ENCODE results near the gene RNF152.

DNA sequence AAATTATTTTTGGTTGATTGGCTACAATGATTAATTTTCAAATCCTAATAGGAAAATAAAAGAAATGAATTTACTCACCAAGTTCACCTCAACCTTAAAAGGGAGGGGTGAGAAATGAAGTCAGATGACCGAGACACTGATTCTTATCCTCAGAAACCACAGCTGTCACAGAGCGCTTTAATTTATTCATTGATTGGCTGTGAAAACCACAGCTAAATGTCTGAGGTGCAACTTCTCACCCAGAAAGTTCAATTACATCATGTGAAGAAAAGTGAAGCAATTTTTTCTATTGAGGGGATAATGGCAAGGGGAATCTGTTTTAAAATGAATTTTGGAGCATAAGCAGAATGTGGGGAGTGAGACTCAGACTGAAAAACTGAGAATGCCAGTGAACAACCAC is 128.4 kb downstream of the RNF152 start:
- TF ChIP-seq POLR2AphosphoS5 (IDR thresholded peaks at IDR 0.05) (no peak), POLR2A (IDR thresholded peaks at IDR 0.05) (no peak), EP300 (IDR thresholded peaks at IDR 0.05) (no peak)
- TF ChIP-seq, protein P1, sequence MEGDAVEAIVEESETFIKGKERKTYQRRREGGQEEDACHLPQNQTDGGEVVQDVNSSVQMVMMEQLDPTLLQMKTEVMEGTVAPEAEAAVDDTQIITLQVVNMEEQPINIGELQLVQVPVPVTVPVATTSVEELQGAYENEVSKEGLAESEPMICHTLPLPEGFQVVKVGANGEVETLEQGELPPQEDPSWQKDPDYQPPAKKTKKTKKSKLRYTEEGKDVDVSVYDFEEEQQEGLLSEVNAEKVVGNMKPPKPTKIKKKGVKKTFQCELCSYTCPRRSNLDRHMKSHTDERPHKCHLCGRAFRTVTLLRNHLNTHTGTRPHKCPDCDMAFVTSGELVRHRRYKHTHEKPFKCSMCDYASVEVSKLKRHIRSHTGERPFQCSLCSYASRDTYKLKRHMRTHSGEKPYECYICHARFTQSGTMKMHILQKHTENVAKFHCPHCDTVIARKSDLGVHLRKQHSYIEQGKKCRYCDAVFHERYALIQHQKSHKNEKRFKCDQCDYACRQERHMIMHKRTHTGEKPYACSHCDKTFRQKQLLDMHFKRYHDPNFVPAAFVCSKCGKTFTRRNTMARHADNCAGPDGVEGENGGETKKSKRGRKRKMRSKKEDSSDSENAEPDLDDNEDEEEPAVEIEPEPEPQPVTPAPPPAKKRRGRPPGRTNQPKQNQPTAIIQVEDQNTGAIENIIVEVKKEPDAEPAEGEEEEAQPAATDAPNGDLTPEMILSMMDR (IDR thresholded peaks at IDR 0.05), result no peak

All from stomach (tissue), 4 donors.